ENCODE measurements around the gene TMEM253. TPM values are rescaled to one million over a fixed set of nuclear protein-coding genes. Genes with fewer than 3 reads are reported as not detected.

The TMEM253 gene
- total RNA-seq, 1 donor, result not detected

DNA sequence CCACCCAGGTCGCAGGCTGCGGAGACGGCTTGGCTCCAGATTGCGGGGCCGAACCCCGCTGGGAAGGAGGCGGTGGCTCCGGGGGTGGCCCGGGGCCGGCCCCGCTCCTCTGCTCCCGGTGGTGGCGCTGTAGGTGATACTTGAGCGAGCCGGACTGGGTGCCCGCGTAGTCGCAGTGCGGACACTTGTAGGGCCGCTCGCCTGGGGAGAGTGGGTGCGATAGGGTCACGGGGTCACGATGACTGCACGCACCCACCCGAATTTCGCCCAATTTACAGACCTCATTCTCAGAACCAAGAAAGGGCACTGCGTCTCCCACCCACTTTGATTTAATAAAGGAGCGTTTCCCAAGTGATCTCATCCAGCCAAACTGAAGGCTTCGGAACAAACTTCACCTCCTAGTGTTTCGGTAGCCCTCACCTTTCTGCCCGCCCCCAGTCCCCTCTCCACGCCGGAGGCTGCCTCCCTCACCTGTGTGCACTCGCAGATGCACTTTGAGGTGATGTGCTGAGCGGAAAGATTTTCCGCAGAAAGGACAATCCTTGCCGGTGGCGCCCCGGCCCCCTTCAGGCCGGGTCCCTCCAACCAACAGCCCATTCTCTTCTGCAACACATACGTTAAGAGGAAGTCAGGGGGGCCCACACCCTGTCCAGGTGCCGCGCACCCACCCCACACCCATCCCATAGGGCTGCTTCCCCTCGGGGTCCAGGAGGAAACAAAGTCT lies 9.8 kb upstream of the TMEM253 start:
- Histone ChIP-seq H3K9me3 (ENCODE audit: low read depth, low read length) (no peaks in the 10 kb centered on the region), H3K27me3 (ENCODE audit: insufficient read depth, low read length) (no peaks in the 10 kb centered on the region), H4K20me1 (ENCODE audit: insufficient read depth, low read length) (peaks cover 15% of the 10 kb centered on the region), H3K79me2 (ENCODE audit: insufficient read depth, low read length) (no peaks in the 10 kb centered on the region), H3K27ac (ENCODE audit: low read depth, low read length) (no peak overlapping the region), H3K36me3 (ENCODE audit: insufficient read depth, low read length) (peaks cover 29% of the 10 kb centered on the region), H3K4me1 (ENCODE audit: insufficient read depth, low read length) (peaks cover 6% of the 10 kb centered on the region), H3K4me3 (ENCODE audit: insufficient read depth, low read length) (no peak overlapping the region), H2AFZ (ENCODE audit: low read length) (no peak overlapping the region), H3K4me2 (ENCODE audit: insufficient read depth, low read length) (no peak overlapping the region)
- DNase-seq (ENCODE audit: insufficient read length, low spot score, missing footprints), result peak; percentile 37
- TF ChIP-seq, protein P1, sequence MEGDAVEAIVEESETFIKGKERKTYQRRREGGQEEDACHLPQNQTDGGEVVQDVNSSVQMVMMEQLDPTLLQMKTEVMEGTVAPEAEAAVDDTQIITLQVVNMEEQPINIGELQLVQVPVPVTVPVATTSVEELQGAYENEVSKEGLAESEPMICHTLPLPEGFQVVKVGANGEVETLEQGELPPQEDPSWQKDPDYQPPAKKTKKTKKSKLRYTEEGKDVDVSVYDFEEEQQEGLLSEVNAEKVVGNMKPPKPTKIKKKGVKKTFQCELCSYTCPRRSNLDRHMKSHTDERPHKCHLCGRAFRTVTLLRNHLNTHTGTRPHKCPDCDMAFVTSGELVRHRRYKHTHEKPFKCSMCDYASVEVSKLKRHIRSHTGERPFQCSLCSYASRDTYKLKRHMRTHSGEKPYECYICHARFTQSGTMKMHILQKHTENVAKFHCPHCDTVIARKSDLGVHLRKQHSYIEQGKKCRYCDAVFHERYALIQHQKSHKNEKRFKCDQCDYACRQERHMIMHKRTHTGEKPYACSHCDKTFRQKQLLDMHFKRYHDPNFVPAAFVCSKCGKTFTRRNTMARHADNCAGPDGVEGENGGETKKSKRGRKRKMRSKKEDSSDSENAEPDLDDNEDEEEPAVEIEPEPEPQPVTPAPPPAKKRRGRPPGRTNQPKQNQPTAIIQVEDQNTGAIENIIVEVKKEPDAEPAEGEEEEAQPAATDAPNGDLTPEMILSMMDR (IDR thresholded peaks at IDR 0.05; ENCODE audit: extremely low read depth, low read depth, low read length), result no peak

DNA sequence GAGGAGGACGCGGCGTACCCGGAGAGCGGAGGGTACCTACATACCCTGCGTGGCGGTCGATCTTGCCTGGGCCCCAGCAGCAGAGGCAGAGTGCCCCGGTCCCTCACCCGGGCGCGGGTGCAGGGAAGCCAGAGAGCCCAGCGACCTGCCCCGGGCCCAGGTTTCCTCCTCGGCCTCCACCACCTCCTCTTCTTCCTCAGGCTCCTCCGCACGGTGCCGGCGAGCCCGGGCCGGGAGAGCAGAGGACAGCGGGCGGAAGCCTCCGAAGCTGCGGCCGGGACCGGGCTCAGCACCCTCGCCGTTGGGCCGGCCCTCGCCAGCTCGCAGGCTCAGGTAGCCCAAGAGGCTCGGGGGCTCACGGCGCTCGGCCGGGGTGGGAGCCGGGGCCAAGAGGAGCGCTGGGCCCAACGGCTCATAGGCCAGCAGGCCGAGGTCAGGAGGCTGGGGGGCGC lies 9.0 kb upstream of the TMEM253 start:
- H3K4me1 ChIP-seq (ENCODE audit: insufficient read depth, low read length), result peaks cover 8% of the 10 kb centered on the region
- no peak overlapping the region for H3K4me3 ChIP-seq (ENCODE audit: insufficient read depth, low read length)
- peak; percentile 71 for DNase-seq (ENCODE audit: insufficient read length, low spot score, missing footprints)
- no peak overlapping the region for H3K27ac ChIP-seq (ENCODE audit: low read depth, low read length)
- H3K27me3 ChIP-seq (ENCODE audit: insufficient read depth, low read length), result no peaks in the 10 kb centered on the region
- H2AFZ ChIP-seq (ENCODE audit: low read length), result no peak overlapping the region
- H3K9me3 ChIP-seq (ENCODE audit: low read depth, low read length), result no peaks in the 10 kb centered on the region
- TF ChIP-seq, protein P1 (IDR thresholded peaks at IDR 0.05; ENCODE audit: extremely low read depth, low read depth, low read length), result no peak
- peaks cover 22% of the 10 kb centered on the region for H3K36me3 ChIP-seq (ENCODE audit: insufficient read depth, low read length)
- no peak overlapping the region for H3K4me2 ChIP-seq (ENCODE audit: insufficient read depth, low read length)
- peaks cover 15% of the 10 kb centered on the region for H4K20me1 ChIP-seq (ENCODE audit: insufficient read depth, low read length)
- no peaks in the 10 kb centered on the region for H3K79me2 ChIP-seq (ENCODE audit: insufficient read depth, low read length)

DNA sequence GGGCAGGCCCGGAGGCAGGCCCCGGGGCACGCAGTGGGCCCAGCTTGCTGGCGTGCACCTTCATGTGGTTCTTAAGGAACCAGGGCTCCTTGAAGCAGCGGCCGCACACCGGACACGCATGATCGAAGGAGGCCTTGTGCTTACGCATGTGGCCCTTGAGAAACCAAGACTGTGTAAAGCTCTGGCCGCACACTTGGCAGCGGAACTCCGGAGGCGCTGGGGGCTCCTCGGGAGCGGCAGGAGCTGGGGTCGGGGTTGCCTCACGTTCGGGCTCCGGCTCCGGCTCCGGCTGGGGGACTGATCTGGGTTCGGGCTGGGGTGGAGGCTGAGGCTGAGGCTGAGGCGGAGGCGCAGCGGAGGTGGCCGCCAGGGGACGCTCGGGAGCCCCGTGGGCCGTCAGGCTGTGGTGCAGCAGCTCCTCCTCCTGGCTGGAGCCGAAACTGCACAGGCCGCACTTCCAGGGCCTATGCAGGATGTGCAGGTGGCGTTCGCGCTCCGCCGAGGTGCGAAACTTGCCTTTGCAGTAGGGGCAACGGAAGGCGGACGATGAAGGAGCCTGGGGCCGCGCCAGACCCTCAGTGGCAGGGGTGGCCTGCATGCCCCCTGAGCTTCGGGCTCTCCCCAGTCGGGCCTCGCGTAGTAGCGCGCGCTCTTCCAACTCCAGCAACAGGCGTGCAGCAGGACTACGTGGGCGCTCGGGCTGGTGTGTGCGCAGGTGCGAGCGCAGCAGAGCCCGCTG lies 8.4 kb upstream of the TMEM253 start:
- H3K27me3 ChIP-seq (ENCODE audit: insufficient read depth, low read length), result no peaks in the 10 kb centered on the region
- no peak overlapping the region for H2AFZ ChIP-seq (ENCODE audit: low read length)
- TF ChIP-seq, protein P1 (IDR thresholded peaks at IDR 0.05; ENCODE audit: extremely low read depth, low read depth, low read length), result peak; percentile 98
- H3K4me3 ChIP-seq (ENCODE audit: insufficient read depth, low read length), result no peak overlapping the region
- peaks cover 15% of the 10 kb centered on the region for H4K20me1 ChIP-seq (ENCODE audit: insufficient read depth, low read length)
- DNase-seq (ENCODE audit: insufficient read length, low spot score, missing footprints), result peak; percentile 99
- H3K4me2 ChIP-seq (ENCODE audit: insufficient read depth, low read length), result no peak overlapping the region
- no peak overlapping the region for H3K27ac ChIP-seq (ENCODE audit: low read depth, low read length)
- no peaks in the 10 kb centered on the region for H3K9me3 ChIP-seq (ENCODE audit: low read depth, low read length)
- H3K4me1 ChIP-seq (ENCODE audit: insufficient read depth, low read length), result peaks cover 8% of the 10 kb centered on the region
- peaks cover 20% of the 10 kb centered on the region for H3K36me3 ChIP-seq (ENCODE audit: insufficient read depth, low read length)
- no peaks in the 10 kb centered on the region for H3K79me2 ChIP-seq (ENCODE audit: insufficient read depth, low read length)

DNA sequence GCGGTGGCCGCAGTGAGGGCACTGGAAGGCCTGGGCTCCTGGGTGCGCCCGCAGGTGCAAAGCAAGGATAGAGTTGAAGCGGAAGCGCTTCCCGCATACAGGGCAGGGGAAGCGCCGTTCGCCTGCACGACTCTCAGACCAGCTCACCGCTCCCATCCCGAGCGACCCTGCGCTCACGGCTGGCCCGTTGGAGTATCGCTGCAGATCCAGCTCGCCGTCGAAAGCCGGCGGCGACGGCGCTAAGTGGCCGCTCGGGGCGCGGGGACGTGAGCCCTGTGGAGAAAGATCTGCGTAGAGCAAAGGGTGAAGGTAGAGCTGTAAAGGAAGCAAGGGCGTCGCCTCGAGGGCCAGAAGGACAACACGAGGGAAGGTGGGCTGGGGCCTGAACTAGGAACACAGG lies 7.8 kb upstream of the TMEM253 start:
- no peak overlapping the region for H2AFZ ChIP-seq (ENCODE audit: low read length)
- H3K79me2 ChIP-seq (ENCODE audit: insufficient read depth, low read length), result no peaks in the 10 kb centered on the region
- no peaks in the 10 kb centered on the region for H3K27me3 ChIP-seq (ENCODE audit: insufficient read depth, low read length)
- TF ChIP-seq, protein P1 (IDR thresholded peaks at IDR 0.05; ENCODE audit: extremely low read depth, low read depth, low read length), result no peak
- peak; percentile 34 for DNase-seq (ENCODE audit: insufficient read length, low spot score, missing footprints)
- no peak overlapping the region for H3K4me2 ChIP-seq (ENCODE audit: insufficient read depth, low read length)
- H4K20me1 ChIP-seq (ENCODE audit: insufficient read depth, low read length), result peaks cover 15% of the 10 kb centered on the region
- peaks cover 20% of the 10 kb centered on the region for H3K36me3 ChIP-seq (ENCODE audit: insufficient read depth, low read length)
- H3K4me3 ChIP-seq (ENCODE audit: insufficient read depth, low read length), result no peak overlapping the region
- no peaks in the 10 kb centered on the region for H3K9me3 ChIP-seq (ENCODE audit: low read depth, low read length)
- H3K4me1 ChIP-seq (ENCODE audit: insufficient read depth, low read length), result peaks cover 8% of the 10 kb centered on the region
- no peak overlapping the region for H3K27ac ChIP-seq (ENCODE audit: low read depth, low read length)
